Lung (tissue), 12 donors: Measurements from ENCODE around the gene CENPU. TPM values are rescaled to one million over a fixed set of nuclear protein-coding genes. Genes with fewer than 3 reads are reported as not detected.

Experiments used
- ATAC-seq: fragments of 200-7000 bp; cut with Tn5 transposase; one replicate; pipeline ENCODE4 v1.9.1; 2020; ENCODE audit warnings: moderate number of reproducible peaks; ENCODE audit not compliant: insufficient read depth, low FRiP score
- DNase-seq, 3 donors: peaks; one replicate each; pipeline ENCODE4 v3.0.0-alpha.2; 2013 to 2017
- H3K27ac ChIP-seq, 2 donors: one replicate each; pipeline ENCODE4 v1.5.1; 2013; ENCODE audit warnings: mild to moderate bottlenecking in 2 of 2, moderate library complexity in 2 of 2, control low read depth in 1 of 2, inconsistent platforms in 1 of 2, low read depth in 1 of 2, low read length in 1 of 2
- H3K27me3 ChIP-seq, 3 donors: one replicate each; pipeline ENCODE4 v1.5.1; 2013; ENCODE audit warnings: low read length in 2 of 3; ENCODE audit not compliant: control insufficient read depth in 3 of 3, insufficient read depth in 3 of 3
- H3K36me3 ChIP-seq, 4 donors: one replicate each; pipeline ENCODE4 v1.5.1; 2013; ENCODE audit warnings: low read length in 4 of 4, mild to moderate bottlenecking in 1 of 4, moderate library complexity in 1 of 4; ENCODE audit not compliant: control insufficient read depth in 4 of 4, insufficient read depth in 4 of 4
- H3K4me1 ChIP-seq, 5 donors: one replicate each; pipeline ENCODE4 v1.5.1; 2013; ENCODE audit warnings: low read length in 5 of 5, mild to moderate bottlenecking in 2 of 5, moderate library complexity in 1 of 5; ENCODE audit not compliant: control insufficient read depth in 5 of 5, insufficient read depth in 5 of 5
- H3K4me3 ChIP-seq: one replicate; pipeline ENCODE4 v1.5.1; 2013; ENCODE audit warnings: mild to moderate bottlenecking, control low read depth, moderate library complexity
- H3K9ac ChIP-seq, 2 donors: one replicate each; pipeline ENCODE4 v1.5.1; 2013; ENCODE audit warnings: low read length in 2 of 2, control low read depth in 1 of 2; ENCODE audit not compliant: insufficient read depth in 1 of 2
- H3K9me3 ChIP-seq, 4 donors: one replicate each; pipeline ENCODE4 v1.5.1; 2013; ENCODE audit warnings: low read length in 3 of 4, mild to moderate bottlenecking in 1 of 4, moderate library complexity in 1 of 4; ENCODE audit not compliant: control insufficient read depth in 4 of 4, insufficient read depth in 3 of 4
- WGBS, 2 donors: extraction: QIAGEN DNeasy Blood & Tissue Kit; methylation state at CpG; one replicate each; pipeline ENCODE4 v1.1.7; 2013; 5-methylcytosine and 5-hydroxymethylcytosine counted together
- polyA plus RNA-seq, 2 donors: library from polyadenylated mRNA; stranded (reverse); fragments of 200-250 nt; gene quantifications; one replicate each; pipeline ENCODE4 v1.2.1, GENCODE V29; 2013
- total RNA-seq, 2 donors: library from RNA; depleted of rRNA in 1 of 2; stranded (reverse); fragments of >200 nt in 1 of 2; gene quantifications; one replicate each; pipeline ENCODE4 v1.2.1, GENCODE V29; 2014 to 2021
- TF ChIP-seq, protein P1 (sequence below): IDR thresholded peaks from 2 replicates; pipeline ENCODE4 v1.5.1; 2012; ENCODE audit warnings: mild to moderate bottlenecking; ENCODE audit errors: control extremely low read depth, extremely low read depth
- donor health status: control.
- donor health status: control.
- donor health status: Bipolar disorder and iron deficiency.
- donor health status: healthy.
- donor health status: DM: yes; HTN: yes; CAD: no.

Gene CENPU
- total and polyA plus RNA-seq, 4 donors = 2.1 to 11.7 (median 6.1) TPM

DNA sequence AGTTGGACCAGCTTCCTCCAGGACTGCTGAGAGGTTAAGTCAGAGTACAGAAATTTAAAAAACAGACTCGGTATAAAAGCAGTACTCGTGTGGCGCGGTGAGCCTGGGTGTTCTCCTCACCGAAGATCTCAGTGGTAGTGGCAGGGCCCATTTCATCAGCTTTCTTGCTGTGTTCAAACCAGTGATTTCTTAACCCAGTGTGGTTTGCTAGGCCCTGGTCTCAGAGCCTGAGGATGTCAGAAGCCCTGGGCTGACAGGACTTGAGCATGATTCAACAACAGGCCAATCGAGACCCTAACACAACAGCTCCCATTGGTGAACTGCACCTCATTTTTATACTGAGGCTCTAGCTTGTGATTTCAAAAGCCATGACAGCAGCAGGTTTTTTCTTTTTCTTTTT, 61.2 kb downstream of the CENPU start:
- peaks cover 16 to 26% (median 20%) of the 10 kb centered on the region in 4 donors for H3K36me3 ChIP-seq
- 62 to 88% methylated on average over 6 of the region's 6 CpGs for WGBS, 2 donors

DNA sequence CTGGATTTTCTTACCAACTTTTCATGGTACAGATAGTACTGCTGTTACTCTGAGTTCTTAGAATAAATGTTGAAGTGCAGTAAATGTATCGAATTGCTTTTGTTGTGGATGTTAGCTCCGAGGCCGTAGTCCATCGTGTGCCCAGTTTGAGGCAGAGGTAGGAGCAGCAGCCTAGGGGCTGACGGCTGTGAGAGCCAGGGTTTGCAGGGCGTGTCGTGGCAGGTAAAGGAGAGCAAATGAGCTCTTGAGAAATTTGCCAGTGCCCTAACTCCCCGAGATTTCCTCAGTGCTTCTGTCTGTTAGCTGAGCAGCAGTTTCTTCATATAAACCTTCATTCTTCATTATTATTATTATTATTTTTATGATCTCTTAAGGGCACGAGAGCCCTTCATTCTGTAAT, 62.8 kb downstream of the CENPU start:
- Histone ChIP-seq H3K9me3 (no peaks in the 10 kb centered on the region), H3K27me3 (no peaks in the 10 kb centered on the region), H3K27ac (no peak overlapping the region), H3K4me3 (no peak overlapping the region), H3K36me3 (peaks cover 18 to 29% (median 24%) of the 10 kb centered on the region in 4 donors), H3K4me1 (peaks cover 0 to 6% (median 0%) of the 10 kb centered on the region in 5 donors), H3K9ac (no peak overlapping the region)
- no peak for ATAC-seq
- DNase-seq = no peak
- 87 to 90% methylated on average over 9 of the region's 9 CpGs for WGBS, 2 donors
- TF ChIP-seq, protein P1, sequence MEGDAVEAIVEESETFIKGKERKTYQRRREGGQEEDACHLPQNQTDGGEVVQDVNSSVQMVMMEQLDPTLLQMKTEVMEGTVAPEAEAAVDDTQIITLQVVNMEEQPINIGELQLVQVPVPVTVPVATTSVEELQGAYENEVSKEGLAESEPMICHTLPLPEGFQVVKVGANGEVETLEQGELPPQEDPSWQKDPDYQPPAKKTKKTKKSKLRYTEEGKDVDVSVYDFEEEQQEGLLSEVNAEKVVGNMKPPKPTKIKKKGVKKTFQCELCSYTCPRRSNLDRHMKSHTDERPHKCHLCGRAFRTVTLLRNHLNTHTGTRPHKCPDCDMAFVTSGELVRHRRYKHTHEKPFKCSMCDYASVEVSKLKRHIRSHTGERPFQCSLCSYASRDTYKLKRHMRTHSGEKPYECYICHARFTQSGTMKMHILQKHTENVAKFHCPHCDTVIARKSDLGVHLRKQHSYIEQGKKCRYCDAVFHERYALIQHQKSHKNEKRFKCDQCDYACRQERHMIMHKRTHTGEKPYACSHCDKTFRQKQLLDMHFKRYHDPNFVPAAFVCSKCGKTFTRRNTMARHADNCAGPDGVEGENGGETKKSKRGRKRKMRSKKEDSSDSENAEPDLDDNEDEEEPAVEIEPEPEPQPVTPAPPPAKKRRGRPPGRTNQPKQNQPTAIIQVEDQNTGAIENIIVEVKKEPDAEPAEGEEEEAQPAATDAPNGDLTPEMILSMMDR = no peak

More for the DNA sequence above, 61.2 kb downstream of the CENPU start:
- no peak overlapping the region for H3K27ac ChIP-seq
- ATAC-seq (no peak), DNase-seq (no peak)
- peaks cover 0 to 6% (median 0%) of the 10 kb centered on the region in 5 donors for H3K4me1 ChIP-seq
- no peak overlapping the region for H3K4me3 ChIP-seq
- TF ChIP-seq, protein P1 = no peak
- H3K9ac ChIP-seq = no peak overlapping the region
- no peaks in the 10 kb centered on the region for H3K27me3 ChIP-seq
- H3K9me3 ChIP-seq = no peaks in the 10 kb centered on the region

- WGBS, 2 donors = 90 to 96% methylated on average over 7 of the region's 7 CpGs
- ATAC-seq (no peak), DNase-seq (no peak)
- H3K27ac ChIP-seq = peak overlapping the region in 1 of 2 donors; percentile 54
- no peaks in the 10 kb centered on the region for H3K27me3 ChIP-seq
- peaks cover 19 to 23% (median 21%) of the 10 kb centered on the region in 4 donors for H3K36me3 ChIP-seq
- H3K9me3 ChIP-seq = no peaks in the 10 kb centered on the region
- H3K4me1 ChIP-seq = peaks cover 0 to 8% (median 0%) of the 10 kb centered on the region in 5 donors
- no peak overlapping the region for H3K9ac ChIP-seq
- TF ChIP-seq, protein P1 = no peak
- no peak overlapping the region for H3K4me3 ChIP-seq
These were observed 64.6 kb downstream of the CENPU start for GRCh38 chr4:184669251-184669650.

- DNase-seq = peak in 1 of 3 donors; percentile 8
- Histone ChIP-seq H3K27ac (peak overlapping the region in 1 of 2 donors; percentile 31), H3K27me3 (no peaks in the 10 kb centered on the region), H3K36me3 (peaks cover 16 to 21% (median 19%) of the 10 kb centered on the region in 4 donors), H3K4me1 (peaks cover 0 to 8% (median 0%) of the 10 kb centered on the region in 5 donors), H3K9me3 (no peaks in the 10 kb centered on the region), H3K4me3 (no peak overlapping the region), H3K9ac (no peak overlapping the region)
- TF ChIP-seq, protein P1 = no peak
- no peak for ATAC-seq
- WGBS, 2 donors = 75% methylated on average over 9 of the region's 9 CpGs
These were observed 65.3 kb downstream of the CENPU start for GRCh38 chr4:184668511-184669114.
